ENCODE data around the gene CAMKK1.

DNA sequence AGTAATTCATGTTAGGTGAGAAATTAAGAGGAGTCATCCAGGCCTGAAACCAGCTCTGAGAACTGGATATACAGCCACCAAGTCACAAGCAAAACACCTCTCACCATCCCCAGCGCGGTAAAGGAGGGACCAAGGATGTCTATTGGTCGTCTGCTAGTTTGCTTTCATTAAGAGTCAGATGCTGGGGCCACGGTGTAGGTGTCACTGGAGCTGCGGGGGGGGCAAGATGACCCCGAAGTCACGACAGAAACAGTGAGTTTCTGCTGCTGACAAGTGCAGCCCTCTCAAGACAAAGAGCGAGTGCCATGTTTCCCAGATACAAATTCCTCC is 47.6 kb downstream of the CAMKK1 start:
- TF ChIP-seq, protein P1, sequence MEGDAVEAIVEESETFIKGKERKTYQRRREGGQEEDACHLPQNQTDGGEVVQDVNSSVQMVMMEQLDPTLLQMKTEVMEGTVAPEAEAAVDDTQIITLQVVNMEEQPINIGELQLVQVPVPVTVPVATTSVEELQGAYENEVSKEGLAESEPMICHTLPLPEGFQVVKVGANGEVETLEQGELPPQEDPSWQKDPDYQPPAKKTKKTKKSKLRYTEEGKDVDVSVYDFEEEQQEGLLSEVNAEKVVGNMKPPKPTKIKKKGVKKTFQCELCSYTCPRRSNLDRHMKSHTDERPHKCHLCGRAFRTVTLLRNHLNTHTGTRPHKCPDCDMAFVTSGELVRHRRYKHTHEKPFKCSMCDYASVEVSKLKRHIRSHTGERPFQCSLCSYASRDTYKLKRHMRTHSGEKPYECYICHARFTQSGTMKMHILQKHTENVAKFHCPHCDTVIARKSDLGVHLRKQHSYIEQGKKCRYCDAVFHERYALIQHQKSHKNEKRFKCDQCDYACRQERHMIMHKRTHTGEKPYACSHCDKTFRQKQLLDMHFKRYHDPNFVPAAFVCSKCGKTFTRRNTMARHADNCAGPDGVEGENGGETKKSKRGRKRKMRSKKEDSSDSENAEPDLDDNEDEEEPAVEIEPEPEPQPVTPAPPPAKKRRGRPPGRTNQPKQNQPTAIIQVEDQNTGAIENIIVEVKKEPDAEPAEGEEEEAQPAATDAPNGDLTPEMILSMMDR (IDR thresholded peaks at IDR 0.05), result no peak
- TF ChIP-seq POLR2A (IDR thresholded peaks at IDR 0.05), result no peak
